GM19240 (cell line): ENCODE data around the gene COX10.
"Not testable (repeated sequence)": the region's sequence is repeated elsewhere in the genome, so short reads cannot be mapped to it uniquely, and the experiment has no call there.

Experiments
- DNase-seq: peaks from one replicate; pipeline ENCODE4 v3.0.0; 2011; ENCODE audit warnings: low spot score; ENCODE audit not compliant: insufficient read length

The COX10 gene

GRCh38 chr17:14176989-14177388 lies 107.7 kb downstream of the COX10 start:
- not testable (repeated sequence) for DNase-seq

- DNase-seq, result not testable (repeated sequence)
These were observed 108.5 kb downstream of the COX10 start for GRCh38 chr17:14177801-14178200.

- not testable (repeated sequence) for DNase-seq
These were observed 110.6 kb downstream of the COX10 start for GRCh38 chr17:14179951-14180350.

- DNase-seq, result not testable (repeated sequence)
These were observed 112.8 kb downstream of the COX10 start for GRCh38 chr17:14182084-14182483.

- not testable (repeated sequence) for DNase-seq
These were observed 115.2 kb downstream of the COX10 start for GRCh38 chr17:14184536-14184935.

GRCh38 chr17:14186443-14186842 lies 117.1 kb downstream of the COX10 start:
- not testable (repeated sequence) for DNase-seq

- not testable (repeated sequence) for DNase-seq
These were observed 121.5 kb downstream of the COX10 start for GRCh38 chr17:14190774-14191173.

- not testable (repeated sequence) for DNase-seq
These were observed 122.2 kb downstream of the COX10 start for GRCh38 chr17:14191469-14191868.

GRCh38 chr17:14192039-14192438 lies 122.7 kb downstream of the COX10 start:
- not testable (repeated sequence) for DNase-seq

- not testable (repeated sequence) for DNase-seq
These were observed 123.5 kb downstream of the COX10 start for GRCh38 chr17:14192636-14193344.

GRCh38 chr17:14196377-14196997 lies 127.2 kb downstream of the COX10 start:
- no peak for DNase-seq

- DNase-seq, result no peak
These were observed 127.8 kb downstream of the COX10 start for GRCh38 chr17:14197057-14197456.

GRCh38 chr17:14197586-14197985 lies 128.3 kb downstream of the COX10 start:
- DNase-seq, result no peak

- no peak for DNase-seq
These were observed 128.7 kb downstream of the COX10 start for GRCh38 chr17:14198013-14198412.

- DNase-seq, result no peak
These were observed 129.3 kb downstream of the COX10 start for GRCh38 chr17:14198575-14198974.

- no peak for DNase-seq
These were observed 130.3 kb downstream of the COX10 start for GRCh38 chr17:14199601-14200000.

- DNase-seq, result no peak
These were observed 131.1 kb downstream of the COX10 start for GRCh38 chr17:14200354-14200753.

GRCh38 chr17:14201021-14201987 lies 132.0 kb downstream of the COX10 start:
- no peak for DNase-seq

GRCh38 chr17:14201988-14202380 lies 132.7 kb downstream of the COX10 start:
- DNase-seq, result no peak

GRCh38 chr17:14202388-14203166 lies 133.3 kb downstream of the COX10 start:
- DNase-seq, result no peak

GRCh38 chr17:14203388-14203787 lies 134.1 kb downstream of the COX10 start:
- DNase-seq, result no peak
